22Rv1 (cell line): ENCODE measurements around the gene APPL1.

Experiments used
- ZFX ChIP-seq: fragments of 450-650 bp; IDR thresholded peaks from 2 replicates; pipeline ENCODE4 v1.6.1; 2017; ENCODE audit warnings: antibody characterized with exemption, borderline replicate concordance
- TF ChIP-seq, protein P1 (sequence below): fragments of 450-650 bp; IDR thresholded peaks from 2 replicates; pipeline ENCODE4 v1.5.1; 2017; ENCODE audit warnings: mild to moderate bottlenecking

DNA sequence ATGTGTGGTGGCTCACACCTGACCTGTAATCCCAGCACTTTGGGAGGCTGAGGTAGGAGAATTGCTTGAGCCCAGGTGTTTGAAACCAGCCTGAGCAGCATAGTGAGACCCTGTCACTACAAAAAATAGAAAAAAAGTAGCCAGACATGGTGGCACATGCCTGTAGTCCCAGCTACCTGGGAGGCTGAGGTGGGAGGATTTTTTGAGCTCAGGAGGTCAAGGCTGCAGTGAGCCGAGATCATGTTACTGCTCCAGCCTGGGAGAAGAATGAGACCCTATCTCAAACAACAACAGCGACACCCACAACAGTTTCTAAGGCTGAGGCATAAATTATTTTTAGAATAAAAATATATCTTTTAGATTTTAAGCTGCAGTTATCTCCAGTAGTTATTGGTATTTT is 6.3 kb downstream of the APPL1 start:
- TF ChIP-seq, protein P1, sequence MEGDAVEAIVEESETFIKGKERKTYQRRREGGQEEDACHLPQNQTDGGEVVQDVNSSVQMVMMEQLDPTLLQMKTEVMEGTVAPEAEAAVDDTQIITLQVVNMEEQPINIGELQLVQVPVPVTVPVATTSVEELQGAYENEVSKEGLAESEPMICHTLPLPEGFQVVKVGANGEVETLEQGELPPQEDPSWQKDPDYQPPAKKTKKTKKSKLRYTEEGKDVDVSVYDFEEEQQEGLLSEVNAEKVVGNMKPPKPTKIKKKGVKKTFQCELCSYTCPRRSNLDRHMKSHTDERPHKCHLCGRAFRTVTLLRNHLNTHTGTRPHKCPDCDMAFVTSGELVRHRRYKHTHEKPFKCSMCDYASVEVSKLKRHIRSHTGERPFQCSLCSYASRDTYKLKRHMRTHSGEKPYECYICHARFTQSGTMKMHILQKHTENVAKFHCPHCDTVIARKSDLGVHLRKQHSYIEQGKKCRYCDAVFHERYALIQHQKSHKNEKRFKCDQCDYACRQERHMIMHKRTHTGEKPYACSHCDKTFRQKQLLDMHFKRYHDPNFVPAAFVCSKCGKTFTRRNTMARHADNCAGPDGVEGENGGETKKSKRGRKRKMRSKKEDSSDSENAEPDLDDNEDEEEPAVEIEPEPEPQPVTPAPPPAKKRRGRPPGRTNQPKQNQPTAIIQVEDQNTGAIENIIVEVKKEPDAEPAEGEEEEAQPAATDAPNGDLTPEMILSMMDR: no peak
- TF ChIP-seq ZFX: no peak
